ENCODE results near the gene RAB35. TPM values are rescaled to one million over a fixed set of nuclear protein-coding genes. Genes with fewer than 3 reads are reported as not detected.

Gene RAB35
- total and polyA plus RNA-seq, 2 experiments from 2014 or later: 22.6 to 24.0 TPM

- Histone ChIP-seq H2AFZ (no peak overlapping the region), H3K27ac (no peak overlapping the region), H3K4me3 (no peak overlapping the region), H3K79me2 (no peaks in the 10 kb centered on the region), H3K36me3 (replicated peaks; ENCODE audit: insufficient read depth, low read depth) (no peaks in the 10 kb centered on the region), H3K9me3 (ENCODE audit: low read depth) (no peaks in the 10 kb centered on the region), H3K4me2 (no peak overlapping the region), H4K20me1 (ENCODE audit: insufficient read depth, poor library complexity, severe bottlenecking) (no peaks in the 10 kb centered on the region), H3K9me2 (replicated peaks; ENCODE audit: insufficient read depth) (no peaks in the 10 kb centered on the region), H3K27me3 (no peaks in the 10 kb centered on the region), H3K4me1 (ENCODE audit: insufficient read depth) (no peaks in the 10 kb centered on the region)
- WGBS (ENCODE audit: low lambda C conversion rate, missing lambda C conversion rate): 91% methylated on average over 5 of the region's 5 CpGs
- DNase-seq (ENCODE audit: low spot score): no peak
- TF ChIP-seq CTCF (IDR thresholded peaks at IDR 0.05; ENCODE audit: poor library complexity) (no peak), EZH2 (IDR thresholded peaks at IDR 0.05; ENCODE audit: borderline replicate concordance) (no peak), EZH2phosphoT487 (IDR thresholded peaks at IDR 0.05; ENCODE audit: low read depth, severe bottlenecking, unreplicated experiment) (no peak)
Measured at GRCh38 chr12:120060717-120061116, 55.8 kb downstream of the RAB35 start.

- Histone ChIP-seq H3K36me3 (replicated peaks; ENCODE audit: insufficient read depth, low read depth) (no peaks in the 10 kb centered on the region), H4K20me1 (ENCODE audit: insufficient read depth, poor library complexity, severe bottlenecking) (no peaks in the 10 kb centered on the region), H3K27me3 (no peaks in the 10 kb centered on the region), H3K9me2 (replicated peaks; ENCODE audit: insufficient read depth) (no peaks in the 10 kb centered on the region), H3K9me3 (ENCODE audit: low read depth) (no peaks in the 10 kb centered on the region), H3K79me2 (no peaks in the 10 kb centered on the region), H3K4me2 (no peak overlapping the region), H3K4me3 (no peak overlapping the region), H3K4me1 (ENCODE audit: insufficient read depth) (no peaks in the 10 kb centered on the region), H2AFZ (no peak overlapping the region), H3K27ac (no peak overlapping the region)
- DNase-seq (ENCODE audit: low spot score): no peak
- TF ChIP-seq EZH2phosphoT487 (IDR thresholded peaks at IDR 0.05; ENCODE audit: low read depth, severe bottlenecking, unreplicated experiment) (no peak), CTCF (IDR thresholded peaks at IDR 0.05; ENCODE audit: poor library complexity) (no peak), EZH2 (IDR thresholded peaks at IDR 0.05; ENCODE audit: borderline replicate concordance) (no peak)
- WGBS (ENCODE audit: low lambda C conversion rate, missing lambda C conversion rate): 93% methylated on average over 1 of the region's 1 CpG
Measured at GRCh38 chr12:120060196-120060595, 56.4 kb downstream of the RAB35 start.

GRCh38 chr12:120056739-120057138, 59.8 kb downstream of the RAB35 start:
- no peaks in the 10 kb centered on the region for H3K9me3 ChIP-seq (ENCODE audit: low read depth)
- TF ChIP-seq EZH2phosphoT487 (IDR thresholded peaks at IDR 0.05; ENCODE audit: low read depth, severe bottlenecking, unreplicated experiment): no peak
- TF ChIP-seq CTCF (IDR thresholded peaks at IDR 0.05; ENCODE audit: poor library complexity): no peak
- no peak for TF ChIP-seq EZH2 (IDR thresholded peaks at IDR 0.05; ENCODE audit: borderline replicate concordance)
- no peaks in the 10 kb centered on the region for H3K27me3 ChIP-seq
- no peak overlapping the region for H3K4me2 ChIP-seq
- H3K9me2 ChIP-seq (replicated peaks; ENCODE audit: insufficient read depth): no peaks in the 10 kb centered on the region
- H2AFZ ChIP-seq: no peak overlapping the region
- no peak overlapping the region for H3K4me3 ChIP-seq
- no peak overlapping the region for H3K27ac ChIP-seq
- WGBS (ENCODE audit: low lambda C conversion rate, missing lambda C conversion rate): 95% methylated on average over 5 of the region's 5 CpGs
- H4K20me1 ChIP-seq (ENCODE audit: insufficient read depth, poor library complexity, severe bottlenecking): no peaks in the 10 kb centered on the region
- no peak for DNase-seq (ENCODE audit: low spot score)
- H3K79me2 ChIP-seq: no peaks in the 10 kb centered on the region
- H3K4me1 ChIP-seq (ENCODE audit: insufficient read depth): no peaks in the 10 kb centered on the region
- H3K36me3 ChIP-seq (replicated peaks; ENCODE audit: insufficient read depth, low read depth): no peaks in the 10 kb centered on the region
